ENCODE measurements around the gene ATOH1. TPM values are rescaled to one million over a fixed set of nuclear protein-coding genes. Genes with fewer than 3 reads are reported as not detected.
A peak's percentile ranks its signal among the peaks of the same experiment; 100 is the strongest.

Gene ATOH1
- total and polyA plus RNA-seq, 4 experiments from 2014 or later, result not detected

DNA sequence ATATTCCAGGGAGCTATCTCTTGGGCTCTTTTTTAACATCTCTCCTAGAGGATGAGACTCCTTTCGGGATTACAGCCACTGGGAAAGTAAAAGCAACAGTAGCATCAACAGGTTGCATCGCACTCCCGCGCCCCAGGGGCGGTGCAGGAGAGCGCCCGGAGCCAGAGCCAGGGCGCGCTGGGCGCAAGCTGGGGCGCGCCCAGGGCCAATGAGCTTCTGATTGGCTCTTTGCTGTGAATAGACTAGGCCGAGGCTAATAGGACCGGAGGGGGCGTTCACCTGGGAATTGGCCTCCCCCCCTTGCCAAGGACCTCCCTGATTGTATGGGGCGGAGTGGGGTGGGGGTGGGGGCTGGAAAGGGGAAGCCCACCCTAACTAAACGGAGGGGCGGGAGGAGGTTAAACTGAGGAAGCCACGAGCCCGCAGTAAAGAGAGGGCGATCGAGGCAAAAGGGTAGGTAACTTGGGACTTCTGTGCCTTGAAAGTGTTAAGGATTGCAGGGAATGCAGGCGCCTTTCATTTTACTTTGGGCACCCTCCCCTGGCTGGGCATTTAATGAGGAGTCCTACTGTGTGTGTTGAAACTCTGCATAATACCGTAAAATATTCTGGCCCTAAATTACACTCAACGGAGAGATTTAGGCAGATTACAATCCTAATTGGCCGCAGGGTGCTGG, 1.1 kb upstream of the ATOH1 start:
- intact Hi-C loops (cut with micrococcal nuclease), result no loop called here
- Mint-ChIP-seq H3K27me3 (peaks cover 44 to 46% of the 10 kb centered on the region in 2 donors), H3K27ac (no peak overlapping the region), H3K36me3 (peaks cover 1 to 12% of the 10 kb centered on the region in 2 donors), H3K4me1 (peaks cover 7 to 19% (median 12%) of the 10 kb centered on the region in 4 donors), H3K4me3 (peak overlapping the region in 2 of 8 donors; percentile 32 to 65), H3K9me3 (peaks cover 0 to 21% (median 9%) of the 10 kb centered on the region in 8 donors)
- Histone ChIP-seq H3K27ac (ENCODE audit: low read depth, low read length) (no peak overlapping the region), H3K9me3 (ENCODE audit: control insufficient read depth in 1 of 2, low read length in 2 of 2) (no peaks in the 10 kb centered on the region), H3K27me3 (ENCODE audit: insufficient read depth, low read length) (peaks cover 11% of the 10 kb centered on the region), H3K4me3 (ENCODE audit: low read length in 2 of 2) (no peak overlapping the region), H3K4me1 (ENCODE audit: insufficient read depth, low read length) (no peaks in the 10 kb centered on the region), H3K36me3 (ENCODE audit: insufficient read depth, low read length) (no peaks in the 10 kb centered on the region)
- POLR2A ChIA-PET (ENCODE audit: partially characterized antibody), result no interaction called here
- CTCF ChIA-PET (ENCODE audit: partially characterized antibody), result no interaction called here
- no peak for DNase-seq

DNA sequence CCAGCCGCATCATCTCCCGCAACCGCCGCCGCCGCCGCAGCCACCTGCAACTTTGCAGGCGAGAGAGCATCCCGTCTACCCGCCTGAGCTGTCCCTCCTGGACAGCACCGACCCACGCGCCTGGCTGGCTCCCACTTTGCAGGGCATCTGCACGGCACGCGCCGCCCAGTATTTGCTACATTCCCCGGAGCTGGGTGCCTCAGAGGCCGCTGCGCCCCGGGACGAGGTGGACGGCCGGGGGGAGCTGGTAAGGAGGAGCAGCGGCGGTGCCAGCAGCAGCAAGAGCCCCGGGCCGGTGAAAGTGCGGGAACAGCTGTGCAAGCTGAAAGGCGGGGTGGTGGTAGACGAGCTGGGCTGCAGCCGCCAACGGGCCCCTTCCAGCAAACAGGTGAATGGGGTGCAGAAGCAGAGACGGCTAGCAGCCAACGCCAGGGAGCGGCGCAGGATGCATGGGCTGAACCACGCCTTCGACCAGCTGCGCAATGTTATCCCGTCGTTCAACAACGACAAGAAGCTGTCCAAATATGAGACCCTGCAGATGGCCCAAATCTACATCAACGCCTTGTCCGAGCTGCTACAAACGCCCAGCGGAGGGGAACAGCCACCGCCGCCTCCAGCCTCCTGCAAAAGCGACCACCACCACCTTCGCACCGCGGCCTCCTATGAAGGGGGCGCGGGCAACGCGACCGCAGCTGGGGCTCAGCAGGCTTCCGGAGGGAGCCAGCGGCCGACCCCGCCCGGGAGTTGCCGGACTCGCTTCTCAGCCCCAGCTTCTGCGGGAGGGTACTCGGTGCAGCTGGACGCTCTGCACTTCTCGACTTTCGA, 654 bp downstream of the ATOH1 start:
- no peak for DNase-seq

DNA sequence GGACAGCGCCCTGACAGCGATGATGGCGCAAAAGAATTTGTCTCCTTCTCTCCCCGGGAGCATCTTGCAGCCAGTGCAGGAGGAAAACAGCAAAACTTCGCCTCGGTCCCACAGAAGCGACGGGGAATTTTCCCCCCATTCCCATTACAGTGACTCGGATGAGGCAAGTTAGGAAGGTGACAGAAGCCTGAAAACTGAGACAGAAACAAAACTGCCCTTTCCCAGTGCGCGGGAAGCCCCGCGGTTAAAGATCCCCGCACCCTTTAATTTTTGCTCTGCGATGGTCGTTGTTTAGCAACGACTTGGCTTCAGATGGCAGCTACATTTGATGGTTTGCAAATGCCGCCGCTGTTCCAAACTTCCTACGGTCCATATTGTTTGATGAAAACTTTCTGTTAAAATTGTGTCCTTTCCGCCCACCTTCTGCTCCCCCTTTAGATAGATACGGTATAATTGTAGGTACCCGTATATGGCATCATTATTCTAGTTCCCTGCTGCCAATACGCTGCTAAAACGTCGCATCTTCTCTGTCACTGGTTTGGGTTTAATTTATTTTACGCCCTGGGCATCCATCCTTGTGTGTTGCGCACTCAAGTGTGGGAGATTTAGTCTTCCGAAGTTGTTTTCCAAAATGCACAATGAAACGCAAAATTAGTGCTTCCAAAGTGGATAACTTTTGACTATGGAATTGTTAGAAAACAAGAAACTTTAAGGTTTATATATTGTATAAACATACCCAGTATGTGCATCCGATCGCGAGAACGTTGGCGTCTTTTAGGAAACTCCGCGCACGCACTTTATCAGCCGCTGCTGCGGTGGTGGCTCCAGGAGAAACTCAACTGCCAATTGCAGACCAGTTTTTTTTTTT, 1.5 kb downstream of the ATOH1 start:
- H3K36me3 ChIP-seq (ENCODE audit: insufficient read depth, low read length), result no peaks in the 10 kb centered on the region
- peak overlapping the region in 4 of 8 donors; percentile 10 to 35 (median 22) for H3K4me3 Mint-ChIP-seq

More for the DNA sequence above, 654 bp downstream of the ATOH1 start:
- Mint-ChIP-seq H3K27me3 (peaks cover 52 to 60% of the 10 kb centered on the region in 2 donors), H3K9me3 (peaks cover 0 to 24% (median 9%) of the 10 kb centered on the region in 8 donors), H3K27ac (no peak overlapping the region), H3K36me3 (peaks cover 1 to 12% of the 10 kb centered on the region in 2 donors), H3K4me3 (peak overlapping the region in 5 of 8 donors; percentile 9 to 65 (median 12)), H3K4me1 (peaks cover 7 to 24% (median 13%) of the 10 kb centered on the region in 4 donors)
- Histone ChIP-seq H3K4me1 (ENCODE audit: insufficient read depth, low read length) (no peaks in the 10 kb centered on the region), H3K4me3 (ENCODE audit: low read length in 2 of 2) (no peak overlapping the region), H3K9me3 (ENCODE audit: control insufficient read depth in 1 of 2, low read length in 2 of 2) (no peaks in the 10 kb centered on the region), H3K27me3 (ENCODE audit: insufficient read depth, low read length) (peaks cover 18% of the 10 kb centered on the region), H3K27ac (ENCODE audit: low read depth, low read length) (no peak overlapping the region), H3K36me3 (ENCODE audit: insufficient read depth, low read length) (no peaks in the 10 kb centered on the region)
- CTCF ChIA-PET (ENCODE audit: partially characterized antibody), result no interaction called here
- POLR2A ChIA-PET (ENCODE audit: partially characterized antibody), result no interaction called here
- intact Hi-C loops (cut with micrococcal nuclease), result no loop called here

DNA sequence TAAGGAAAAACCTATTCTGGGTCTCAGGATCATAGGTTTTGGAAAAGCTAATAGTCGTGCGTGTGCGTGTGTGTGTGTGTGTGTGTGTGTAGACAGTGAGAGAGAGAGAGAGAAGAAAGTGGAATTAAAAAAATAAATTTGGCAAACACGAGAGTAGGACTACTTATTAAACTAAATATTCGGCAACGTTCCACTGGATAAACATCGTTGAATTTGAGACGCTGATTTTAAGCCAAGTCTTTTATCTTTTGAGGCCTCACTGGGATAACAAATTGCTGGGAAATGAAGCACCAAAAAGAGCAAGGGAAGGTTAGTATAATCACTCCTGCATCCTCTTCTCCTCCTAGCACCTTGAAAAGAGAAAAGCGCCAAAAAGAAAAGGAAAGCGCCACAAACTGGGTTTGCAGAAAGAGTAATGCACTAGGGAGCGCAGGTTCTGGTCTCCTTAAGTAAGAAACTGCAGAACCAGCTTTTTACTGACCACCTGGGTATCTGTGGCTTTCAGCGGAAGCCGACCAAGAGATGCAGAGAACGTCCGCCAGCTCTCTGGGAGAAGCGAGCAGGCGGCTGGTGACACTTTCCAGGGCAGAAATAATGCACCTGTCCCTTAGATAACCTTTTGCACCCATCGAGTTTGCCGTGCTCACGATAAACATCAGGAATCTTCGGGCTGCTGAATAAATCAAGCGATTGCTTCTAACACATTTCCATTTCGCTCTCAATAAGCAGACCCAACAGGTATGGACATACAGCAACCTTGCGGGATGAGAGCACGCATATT, 3.4 kb downstream of the ATOH1 start:
- Histone ChIP-seq H3K9me3 (ENCODE audit: control insufficient read depth in 1 of 2, low read length in 2 of 2) (no peaks in the 10 kb centered on the region), H3K36me3 (ENCODE audit: insufficient read depth, low read length) (no peaks in the 10 kb centered on the region), H3K4me3 (ENCODE audit: low read length in 2 of 2) (no peak overlapping the region), H3K4me1 (ENCODE audit: insufficient read depth, low read length) (no peaks in the 10 kb centered on the region), H3K27ac (ENCODE audit: low read depth, low read length) (no peak overlapping the region), H3K27me3 (ENCODE audit: insufficient read depth, low read length) (peaks cover 18% of the 10 kb centered on the region)
- Mint-ChIP-seq H3K4me1 (peaks cover 7 to 24% (median 13%) of the 10 kb centered on the region in 4 donors), H3K27me3 (peaks cover 44 to 56% of the 10 kb centered on the region in 2 donors), H3K4me3 (no peak overlapping the region), H3K9me3 (peaks cover 0 to 22% (median 6%) of the 10 kb centered on the region in 8 donors), H3K36me3 (peaks cover 1 to 7% of the 10 kb centered on the region in 2 donors), H3K27ac (no peak overlapping the region)
- intact Hi-C loops (cut with micrococcal nuclease), result no loop called here
- POLR2A ChIA-PET (ENCODE audit: partially characterized antibody), result no interaction called here
- CTCF ChIA-PET (ENCODE audit: partially characterized antibody), result no interaction called here
- no peak for DNase-seq

More for the DNA sequence above, 1.5 kb downstream of the ATOH1 start:
- Mint-ChIP-seq H3K4me1 (peaks cover 7 to 24% (median 13%) of the 10 kb centered on the region in 4 donors), H3K27me3 (peaks cover 56 to 63% of the 10 kb centered on the region in 2 donors), H3K9me3 (peaks cover 0 to 25% (median 9%) of the 10 kb centered on the region in 8 donors), H3K36me3 (peaks cover 1 to 12% of the 10 kb centered on the region in 2 donors), H3K27ac (no peak overlapping the region)
- H3K4me1 ChIP-seq (ENCODE audit: insufficient read depth, low read length), result no peaks in the 10 kb centered on the region
- peaks cover 18% of the 10 kb centered on the region for H3K27me3 ChIP-seq (ENCODE audit: insufficient read depth, low read length)
- H3K9me3 ChIP-seq (ENCODE audit: control insufficient read depth in 1 of 2, low read length in 2 of 2), result no peaks in the 10 kb centered on the region
- DNase-seq, result no peak
- intact Hi-C loops (cut with micrococcal nuclease), result no loop called here
- CTCF ChIA-PET (ENCODE audit: partially characterized antibody), result no interaction called here
- POLR2A ChIA-PET (ENCODE audit: partially characterized antibody), result no interaction called here
- no peak overlapping the region for H3K4me3 ChIP-seq (ENCODE audit: low read length in 2 of 2)
- H3K27ac ChIP-seq (ENCODE audit: low read depth, low read length), result no peak overlapping the region

DNA sequence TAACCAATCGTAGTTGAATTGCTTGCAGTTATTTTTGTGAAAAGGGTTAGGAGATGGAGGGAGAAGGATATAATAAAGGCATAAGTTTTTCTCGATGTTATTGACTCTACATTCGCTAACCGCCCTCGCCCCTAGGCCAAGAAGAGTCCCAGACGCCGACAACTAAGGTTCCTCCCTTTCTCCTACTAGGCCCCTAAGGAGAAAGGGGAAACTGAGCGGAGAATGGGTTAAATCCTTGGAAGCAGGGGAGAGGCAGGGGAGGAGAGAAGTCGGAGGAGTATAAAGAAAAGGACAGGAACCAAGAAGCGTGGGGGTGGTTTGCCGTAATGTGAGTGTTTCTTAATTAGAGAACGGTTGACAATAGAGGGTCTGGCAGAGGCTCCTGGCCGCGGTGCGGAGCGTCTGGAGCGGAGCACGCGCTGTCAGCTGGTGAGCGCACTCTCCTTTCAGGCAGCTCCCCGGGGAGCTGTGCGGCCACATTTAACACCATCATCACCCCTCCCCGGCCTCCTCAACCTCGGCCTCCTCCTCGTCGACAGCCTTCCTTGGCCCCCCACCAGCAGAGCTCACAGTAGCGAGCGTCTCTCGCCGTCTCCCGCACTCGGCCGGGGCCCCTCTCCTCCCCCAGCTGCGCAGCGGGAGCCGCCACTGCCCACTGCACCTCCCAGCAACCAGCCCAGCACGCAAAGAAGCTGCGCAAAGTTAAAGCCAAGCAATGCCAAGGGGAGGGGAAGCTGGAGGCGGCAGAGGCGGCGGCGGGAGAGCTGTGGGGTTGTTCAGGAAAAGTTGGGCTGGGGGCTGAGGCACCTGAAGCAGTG, 5.9 kb downstream of the ATOH1 start:
- ChIA-PET CTCF (ENCODE audit: partially characterized antibody) (no interaction called here), POLR2A (ENCODE audit: partially characterized antibody) (no interaction called here)
- H3K4me1 ChIP-seq (ENCODE audit: insufficient read depth, low read length), result no peaks in the 10 kb centered on the region
- H3K4me3 ChIP-seq (ENCODE audit: low read length in 2 of 2), result no peak overlapping the region
- Mint-ChIP-seq H3K27me3 (peaks cover 30 to 39% of the 10 kb centered on the region in 2 donors), H3K4me1 (peaks cover 3 to 12% (median 7%) of the 10 kb centered on the region in 4 donors), H3K36me3 (peaks cover 0 to 6% of the 10 kb centered on the region in 2 donors), H3K4me3 (no peak overlapping the region), H3K9me3 (peaks cover 0 to 22% (median 3%) of the 10 kb centered on the region in 8 donors), H3K27ac (no peak overlapping the region)
- H3K27ac ChIP-seq (ENCODE audit: low read depth, low read length), result no peak overlapping the region
- no peak for DNase-seq
- no peaks in the 10 kb centered on the region for H3K9me3 ChIP-seq (ENCODE audit: control insufficient read depth in 1 of 2, low read length in 2 of 2)
- peaks cover 18% of the 10 kb centered on the region for H3K27me3 ChIP-seq (ENCODE audit: insufficient read depth, low read length)
- intact Hi-C loops (cut with micrococcal nuclease), result no loop called here
- H3K36me3 ChIP-seq (ENCODE audit: insufficient read depth, low read length), result no peaks in the 10 kb centered on the region

DNA sequence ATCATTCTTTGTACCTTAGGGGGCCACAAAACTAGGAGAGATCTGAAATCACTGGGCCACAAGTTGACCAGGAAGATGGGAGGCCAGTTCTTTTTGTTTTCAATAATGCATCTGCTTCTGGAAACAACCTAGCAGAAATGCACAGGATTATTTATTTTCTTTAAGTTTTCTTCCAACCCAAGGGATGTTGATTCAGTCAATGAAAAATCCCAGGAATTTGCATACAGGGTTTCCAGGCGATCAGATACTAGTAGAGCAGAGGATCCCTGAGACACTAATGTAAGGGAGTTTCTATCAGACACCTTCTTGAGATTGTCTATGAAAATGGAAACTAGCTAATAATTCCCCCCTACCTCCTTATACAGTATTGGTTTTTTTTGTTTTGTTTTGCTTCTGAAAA, 7.4 kb downstream of the ATOH1 start:
- intact Hi-C loops (cut with micrococcal nuclease), result no loop called here
- Histone ChIP-seq H3K27ac (ENCODE audit: low read depth, low read length) (no peak overlapping the region), H3K36me3 (ENCODE audit: insufficient read depth, low read length) (no peaks in the 10 kb centered on the region), H3K4me3 (ENCODE audit: low read length in 2 of 2) (no peak overlapping the region), H3K4me1 (ENCODE audit: insufficient read depth, low read length) (no peaks in the 10 kb centered on the region), H3K27me3 (ENCODE audit: insufficient read depth, low read length) (peaks cover 13% of the 10 kb centered on the region), H3K9me3 (ENCODE audit: control insufficient read depth in 1 of 2, low read length in 2 of 2) (no peaks in the 10 kb centered on the region)
- H3K9me3 Mint-ChIP-seq, result peaks cover 0 to 20% (median 2%) of the 10 kb centered on the region in 8 donors
- ChIA-PET POLR2A (ENCODE audit: partially characterized antibody) (no interaction called here), CTCF (ENCODE audit: partially characterized antibody) (no interaction called here)
- no peak for DNase-seq
- H3K27me3 Mint-ChIP-seq, result peaks cover 22 to 32% of the 10 kb centered on the region in 2 donors
- no peak overlapping the region for H3K4me3 Mint-ChIP-seq
- no peak overlapping the region for H3K27ac Mint-ChIP-seq
- H3K4me1 Mint-ChIP-seq, result peaks cover 0 to 5% (median 1%) of the 10 kb centered on the region in 4 donors
- H3K36me3 Mint-ChIP-seq, result no peaks in the 10 kb centered on the region

Measured in CD4-positive, alpha-beta memory T cell (primary cell).